Urothelium cell line (cell line): ENCODE results near the gene PTPRG.
"Not testable (repeated sequence)": the region's sequence is repeated elsewhere in the genome, so short reads cannot be mapped to it uniquely, and the experiment has no call there.

ENCODE experiments used
- DNase-seq: peaks from one replicate; pipeline ENCODE4 v3.0.0; 2011; ENCODE audit warnings: low spot score, mixed read lengths
- FAIRE-seq: peaks from 2 replicates; lab custom pipeline; 2011; peaks lifted over from hg19 to GRCh38; lab: Jason Lieb, UNC

Gene PTPRG

DNA sequence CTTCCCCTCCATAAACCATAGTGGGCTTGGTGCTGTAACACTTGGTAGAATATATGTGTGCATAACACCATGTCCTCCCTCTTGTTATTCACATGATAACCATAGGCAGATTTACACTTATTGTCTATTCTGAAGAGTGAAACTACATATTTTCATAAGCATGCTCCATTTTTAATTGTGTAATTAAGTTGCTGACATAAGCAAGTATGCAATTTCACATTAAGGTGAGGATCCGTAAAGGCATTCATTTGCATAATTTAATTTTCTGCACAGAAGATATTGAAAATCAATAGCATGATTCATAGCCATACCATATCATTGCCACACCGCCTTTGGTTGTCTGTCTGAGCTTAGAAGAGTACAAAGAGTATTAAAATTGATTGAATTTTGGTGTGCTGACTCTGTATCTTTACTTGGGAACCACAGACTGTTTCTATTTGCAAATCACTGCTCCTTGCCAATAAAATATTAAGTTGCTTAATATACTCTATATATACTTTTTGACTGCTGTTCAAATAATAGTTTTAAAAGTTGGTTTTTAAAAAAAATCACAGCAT, 182.4 kb downstream of the PTPRG start:
- DNase-seq (no peak), FAIRE-seq (no peak)

DNA sequence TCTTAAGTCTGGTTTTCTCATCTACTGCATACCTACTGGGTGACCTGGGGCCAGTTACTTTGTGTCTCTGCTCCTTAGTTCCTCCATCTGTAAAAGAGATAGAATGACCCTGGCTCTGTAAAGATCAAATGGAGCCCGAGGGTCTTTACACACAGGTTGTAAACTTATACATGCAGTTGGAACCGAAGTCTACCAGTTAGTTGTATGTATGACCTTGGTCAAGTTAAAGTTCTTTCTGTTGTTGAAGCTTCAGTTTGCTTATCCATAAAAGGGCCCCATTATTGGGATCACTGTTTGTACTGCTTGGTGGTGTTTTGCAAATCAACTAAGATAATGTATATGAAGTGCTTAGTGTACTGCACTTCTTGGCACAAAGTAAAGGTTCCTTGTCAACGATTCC, 186.9 kb downstream of the PTPRG start:
- FAIRE-seq (no peak), DNase-seq (no peak)

DNA sequence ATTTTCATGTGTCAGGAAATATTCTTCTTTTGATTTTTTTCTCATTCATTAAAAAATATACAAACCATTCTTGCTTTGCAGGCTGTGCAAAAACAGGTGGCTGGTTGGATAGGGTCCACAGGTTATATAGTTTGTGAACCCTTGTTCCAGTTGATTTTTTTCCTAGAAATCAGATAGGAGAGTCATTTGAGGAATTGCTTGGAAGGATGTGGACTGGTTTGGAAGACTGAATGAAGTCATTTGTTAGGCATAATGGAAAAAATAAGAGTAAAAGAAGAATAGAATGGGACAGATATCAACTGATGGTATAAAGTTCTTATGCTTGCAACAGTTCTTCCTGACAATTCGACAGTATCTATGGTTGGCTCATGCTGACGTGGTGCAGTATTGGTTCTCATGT, 189.4 kb downstream of the PTPRG start:
- no peak for FAIRE-seq

DNA sequence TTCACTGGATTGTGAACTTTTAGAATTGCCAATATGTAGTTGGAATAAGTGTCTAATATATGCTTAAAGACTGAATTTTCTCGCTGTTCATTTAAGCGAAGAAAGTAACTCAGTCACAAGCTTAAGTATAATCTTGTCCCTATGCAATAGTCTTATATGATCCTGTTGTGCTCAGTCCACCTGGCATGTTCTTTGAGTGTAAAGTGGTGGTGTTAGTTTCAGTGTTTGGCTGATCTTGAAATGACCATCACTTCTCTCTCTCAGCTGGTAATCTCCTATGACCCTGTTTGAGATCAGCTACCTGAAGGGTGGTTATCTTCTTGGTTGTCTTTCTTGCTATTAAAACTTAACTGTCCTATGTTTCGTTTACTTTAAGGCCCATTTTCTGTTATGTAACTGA, 197.5 kb downstream of the PTPRG start:
- no peak for FAIRE-seq
- no peak for DNase-seq

More for the DNA sequence above, 189.4 kb downstream of the PTPRG start:
- DNase-seq: no peak

DNA sequence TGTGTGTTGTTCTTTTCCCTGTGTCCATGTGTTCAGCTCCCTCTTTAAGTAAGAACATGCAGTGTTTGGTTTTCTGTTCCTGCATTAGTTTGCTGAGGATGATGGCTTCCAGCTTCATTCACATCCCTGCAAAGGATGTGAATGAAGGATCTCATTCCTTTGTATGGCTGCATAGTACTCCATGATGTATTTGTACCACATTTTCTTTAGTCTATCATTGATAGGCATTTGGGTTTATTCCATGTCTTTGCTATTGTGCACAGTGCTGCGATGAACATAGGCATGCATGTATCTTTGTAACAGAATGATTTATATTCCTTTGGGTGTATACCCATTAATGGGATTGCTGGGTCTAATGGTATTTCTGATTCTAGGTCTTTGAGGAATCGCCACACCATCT, 199.4 kb downstream of the PTPRG start:
- not testable (repeated sequence) for DNase-seq, FAIRE-seq

DNA sequence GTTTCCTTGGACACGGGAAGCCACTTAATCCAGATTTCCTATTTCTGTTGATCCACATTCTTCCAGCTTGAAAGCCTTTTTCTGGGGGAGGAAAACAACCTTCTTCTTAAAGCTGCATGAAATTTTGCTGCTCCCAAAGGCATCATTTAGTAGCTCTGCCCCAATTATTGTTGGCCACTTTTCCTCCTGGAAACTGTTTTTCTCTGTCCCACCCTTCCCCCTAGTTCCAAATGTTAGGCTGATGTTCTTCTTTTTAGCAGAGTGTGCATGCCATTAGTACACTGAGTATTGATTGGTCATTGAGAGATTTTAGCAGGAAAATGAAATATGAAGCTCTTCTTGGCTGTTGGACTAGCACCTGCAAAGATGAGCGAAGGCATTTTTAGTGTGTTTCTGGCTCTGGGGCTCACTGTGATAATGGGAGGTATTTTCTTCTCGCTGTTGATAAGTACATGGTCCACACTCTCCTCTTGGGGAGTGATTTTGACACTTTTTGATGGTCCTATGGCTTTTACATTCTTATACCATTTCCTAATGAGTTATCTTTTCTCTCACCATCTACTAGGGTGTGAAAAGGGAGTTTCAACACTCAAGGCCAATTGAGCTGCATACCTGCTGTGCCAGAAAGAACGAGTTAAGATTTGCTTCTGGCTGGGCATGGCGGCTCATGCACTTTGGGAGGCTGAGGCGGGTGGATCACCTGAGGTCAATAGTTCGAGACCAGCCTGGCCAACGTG, 200.5 kb downstream of the PTPRG start:
- DNase-seq (no peak), FAIRE-seq (no peak)

DNA sequence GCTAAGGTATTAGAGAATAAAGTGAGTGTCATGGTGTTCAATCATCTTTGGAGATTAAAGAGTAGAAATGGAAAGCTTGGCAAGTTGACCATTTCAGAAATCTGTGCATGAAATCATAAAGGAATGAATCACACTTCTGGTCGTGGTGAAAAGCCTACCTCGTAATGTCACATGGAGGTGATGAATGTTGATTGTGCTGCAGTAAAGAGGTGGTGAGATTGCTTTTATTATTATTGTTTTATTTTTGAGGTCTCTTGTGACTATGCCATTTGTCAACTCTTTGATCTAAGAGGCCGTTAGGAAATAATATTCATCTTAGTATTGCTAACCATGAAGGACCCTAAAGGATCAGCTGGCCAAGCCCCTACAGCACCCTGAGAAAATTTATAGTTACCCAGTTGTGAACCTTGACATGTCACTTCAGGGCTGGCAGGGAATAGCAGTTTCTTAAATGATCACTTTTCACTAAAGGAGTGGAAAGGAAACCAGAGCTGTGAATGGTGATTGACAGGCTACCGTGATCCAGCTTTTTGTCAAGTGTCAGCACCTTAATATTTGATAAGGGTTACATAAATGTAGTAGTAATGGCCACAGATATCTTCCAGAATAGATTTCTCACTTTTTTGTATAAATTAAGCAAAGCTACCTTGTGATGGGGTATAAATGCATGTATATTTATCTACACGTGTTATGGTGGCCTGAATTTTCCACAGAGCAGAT, 203.9 kb downstream of the PTPRG start:
- FAIRE-seq: no peak
- DNase-seq: no peak

DNA sequence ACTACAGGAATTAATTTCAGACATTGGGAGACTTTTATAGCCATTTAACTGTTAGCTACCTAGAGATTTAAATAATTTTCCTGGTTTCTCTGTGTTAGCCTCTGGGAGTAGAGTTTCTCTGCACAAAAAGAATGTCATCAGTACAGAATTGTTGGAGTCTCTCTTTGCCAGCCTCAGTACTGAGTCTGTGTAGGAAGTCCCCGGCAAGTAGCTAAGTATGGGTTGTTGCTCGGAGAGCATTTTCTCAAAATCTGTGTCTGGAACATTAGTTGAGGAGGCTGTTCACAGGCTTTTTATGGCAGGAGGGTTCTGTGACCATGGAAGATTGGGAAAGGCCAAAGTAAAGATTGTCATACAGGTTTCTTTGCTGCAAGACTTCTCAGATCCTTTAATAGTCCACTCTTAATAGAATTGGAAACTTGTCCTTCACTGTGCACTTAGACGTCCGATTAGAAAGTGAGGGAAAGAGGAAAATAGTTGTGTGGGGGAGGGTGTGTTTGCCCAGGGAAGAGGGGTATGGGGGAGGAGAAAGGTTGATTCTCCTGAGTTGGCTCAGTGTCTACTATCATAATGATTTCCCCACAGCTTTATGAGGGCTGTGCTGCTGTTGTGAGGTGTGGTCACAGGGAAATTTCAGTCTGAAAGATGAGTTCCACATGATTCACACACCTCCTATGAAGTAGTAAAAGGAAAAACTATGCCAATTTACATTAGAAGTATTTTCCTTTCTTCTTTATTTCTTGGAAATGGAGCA, 207.1 kb downstream of the PTPRG start:
- no peak for DNase-seq
- FAIRE-seq: no peak

DNA sequence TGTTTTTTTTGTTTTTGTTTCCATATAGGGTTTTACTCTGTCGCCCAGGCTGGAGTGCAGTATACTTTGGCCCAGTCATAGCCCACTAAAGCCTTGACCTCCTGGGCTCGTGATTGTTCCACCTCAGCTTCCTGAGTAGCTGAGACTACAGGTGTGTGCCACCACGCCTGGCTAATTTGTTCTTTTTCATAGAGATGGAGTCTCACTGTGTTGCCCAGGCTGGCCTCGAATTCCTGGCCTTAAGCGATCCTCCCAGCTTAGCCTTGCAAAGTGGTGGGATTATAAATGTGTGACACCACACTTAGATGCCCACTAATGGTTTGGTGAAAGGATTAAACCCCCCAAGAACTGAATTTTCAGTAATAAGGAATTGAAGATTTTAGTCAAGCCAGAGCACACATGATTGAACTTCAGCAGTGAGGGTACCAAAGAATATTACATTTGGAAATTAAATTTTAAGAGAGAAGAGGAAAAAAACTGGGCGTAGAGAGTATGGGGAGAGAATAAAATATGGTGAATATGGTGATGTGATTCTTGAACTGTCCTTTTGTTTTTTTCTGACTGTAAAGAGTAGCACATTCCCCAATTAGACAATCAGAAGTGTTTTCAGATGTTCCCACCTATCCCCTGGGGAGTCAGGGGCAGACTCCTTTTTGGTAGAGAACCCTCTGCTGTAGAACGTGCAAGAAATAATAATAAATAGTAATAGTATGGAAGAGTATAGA, 208.1 kb downstream of the PTPRG start:
- FAIRE-seq (no peak), DNase-seq (no peak)

DNA sequence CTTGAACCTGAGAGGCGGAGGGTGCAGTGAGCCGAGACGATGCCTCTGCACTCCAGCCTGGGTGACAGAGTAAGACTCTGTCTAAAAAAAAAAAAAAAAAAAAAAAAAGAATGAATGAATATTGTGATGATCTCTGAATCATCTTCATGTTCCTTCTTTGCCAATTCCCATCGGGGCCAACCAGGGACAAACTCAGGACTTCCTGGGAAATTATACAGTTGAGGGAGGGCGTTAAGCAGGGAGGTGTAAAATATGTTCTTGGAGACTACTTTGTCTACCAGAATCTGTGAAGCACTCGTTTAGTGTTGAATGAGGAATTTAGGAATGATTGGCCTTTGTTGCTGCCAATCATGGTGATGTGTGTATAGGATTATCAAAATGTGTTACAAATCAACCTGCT, 210.6 kb downstream of the PTPRG start:
- DNase-seq (no peak), FAIRE-seq (no peak)

DNA sequence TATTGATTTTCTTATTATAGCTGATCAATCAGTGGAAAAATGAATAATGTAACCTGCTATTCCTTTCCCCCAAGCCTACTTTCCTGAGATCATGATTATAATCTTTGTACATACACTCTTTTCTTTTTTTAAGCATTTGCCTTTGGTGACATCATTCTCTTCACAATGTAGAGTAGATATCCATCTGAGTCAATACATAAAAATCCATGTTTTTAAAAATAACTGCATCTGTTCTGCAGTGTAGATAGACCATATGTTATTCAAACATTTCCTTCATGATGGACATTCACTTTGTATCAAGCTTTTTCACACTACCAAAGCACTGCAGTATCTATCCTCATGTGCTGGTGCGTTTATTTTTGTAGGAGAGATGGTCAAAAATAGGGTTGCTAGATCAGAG, 211.1 kb downstream of the PTPRG start:
- DNase-seq: no peak
- no peak for FAIRE-seq

DNA sequence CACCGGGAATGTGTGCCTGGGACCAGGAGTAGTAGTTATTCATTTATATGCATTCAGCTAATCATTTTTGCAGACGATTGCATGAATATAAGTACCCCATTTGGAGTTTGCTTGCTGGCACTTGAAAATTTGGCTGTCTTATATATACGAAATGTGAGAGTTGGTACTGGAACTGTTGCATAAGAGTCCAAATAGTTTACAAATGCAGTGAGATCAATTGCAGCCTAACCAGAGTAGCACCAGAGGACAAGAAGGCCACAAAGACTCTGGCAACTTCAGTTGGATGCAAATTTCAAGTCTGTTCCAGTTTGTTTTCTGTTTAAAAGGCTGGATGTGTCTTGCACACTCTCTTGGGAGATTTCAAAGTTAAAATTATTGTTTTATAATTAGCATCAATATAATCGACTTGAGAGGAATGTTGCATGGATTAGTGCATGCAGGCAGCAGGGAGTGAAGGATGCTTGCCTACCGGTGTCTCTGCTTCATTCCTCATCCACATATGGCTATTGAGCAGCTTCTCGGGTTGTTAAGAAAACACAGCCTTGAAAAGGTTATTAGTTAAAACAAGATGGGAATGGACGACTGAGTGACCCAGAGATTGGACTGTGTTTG, 213.0 kb downstream of the PTPRG start:
- DNase-seq (no peak), FAIRE-seq (no peak)

DNA sequence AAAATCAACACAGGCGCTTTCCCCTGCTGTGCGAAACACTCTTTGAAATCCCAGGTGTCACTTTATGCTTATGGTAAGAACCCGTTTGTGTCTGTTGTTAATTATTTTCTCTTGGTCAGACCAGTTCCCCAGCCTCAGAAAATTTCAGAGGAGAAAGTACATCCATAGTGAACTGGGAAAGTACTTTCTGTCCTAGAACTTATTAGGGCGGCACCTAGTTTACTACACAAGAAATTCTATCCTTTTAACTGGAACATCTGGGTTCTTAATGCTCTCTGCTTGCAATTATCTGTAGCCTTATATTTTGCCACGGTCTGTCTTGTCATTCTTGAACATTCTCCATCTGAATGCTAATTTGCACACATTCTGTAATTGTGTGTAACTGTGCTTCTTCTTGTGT, 215.0 kb downstream of the PTPRG start:
- no peak for FAIRE-seq

DNA sequence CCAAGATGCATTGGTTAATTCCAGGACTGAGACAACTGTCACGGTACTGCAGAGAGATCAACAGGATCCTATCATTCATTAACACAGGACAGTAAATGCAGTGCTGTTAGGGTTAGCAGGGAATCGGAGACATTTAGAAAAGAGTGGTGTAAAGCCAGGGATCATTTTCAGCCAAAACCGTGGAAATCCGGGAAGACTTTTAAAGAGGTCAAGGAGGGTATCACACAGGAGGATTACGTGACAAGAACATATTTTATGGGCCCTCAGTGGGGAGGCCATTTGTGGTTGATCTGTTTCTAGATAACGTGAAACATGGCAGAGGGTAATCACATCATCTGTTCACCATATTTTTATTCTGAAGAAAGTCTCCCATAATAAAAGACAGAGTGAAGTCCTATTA, 216.1 kb downstream of the PTPRG start:
- DNase-seq (no peak), FAIRE-seq (no peak)

More for the DNA sequence above, 215.0 kb downstream of the PTPRG start:
- no peak for DNase-seq

DNA sequence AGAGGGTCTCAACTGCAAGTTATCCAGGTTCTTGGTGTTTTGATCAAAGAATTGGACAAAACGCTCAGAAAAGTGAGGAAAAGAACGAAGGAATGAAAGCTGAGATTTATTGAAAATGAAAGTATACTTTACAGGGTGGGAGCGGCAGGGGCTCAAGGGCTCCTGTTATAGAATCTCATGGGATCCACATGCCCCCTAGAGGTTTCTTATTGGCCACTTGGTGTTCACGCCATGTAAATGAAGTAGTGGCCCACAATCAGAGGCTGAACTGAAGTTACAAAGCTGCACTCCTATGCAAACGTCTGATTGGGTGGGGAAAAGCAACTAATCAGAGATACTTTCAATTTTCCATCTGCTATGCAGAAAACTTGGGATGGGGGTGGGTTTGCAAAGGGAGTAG, 216.7 kb downstream of the PTPRG start:
- FAIRE-seq: no peak
- no peak for DNase-seq

DNA sequence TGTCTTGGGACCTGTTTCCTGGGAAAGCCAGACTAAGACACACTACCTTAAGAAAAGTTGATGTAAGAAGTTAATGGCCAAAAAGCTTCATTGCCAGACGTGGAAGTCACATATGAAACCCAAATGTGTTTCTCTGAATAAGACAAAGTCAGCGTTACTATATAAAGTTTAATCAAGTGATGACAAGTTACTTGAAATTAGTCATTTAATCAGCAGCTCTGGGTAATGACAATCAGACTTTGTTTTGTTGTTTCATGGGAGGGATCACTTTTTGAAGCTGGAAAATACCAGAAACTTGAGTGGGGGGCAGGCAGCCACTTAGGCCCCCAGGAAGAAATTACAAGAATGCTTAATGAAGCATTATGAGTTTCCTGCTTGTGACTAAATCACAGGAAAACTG, 218.6 kb downstream of the PTPRG start:
- no peak for DNase-seq
- FAIRE-seq: no peak

DNA sequence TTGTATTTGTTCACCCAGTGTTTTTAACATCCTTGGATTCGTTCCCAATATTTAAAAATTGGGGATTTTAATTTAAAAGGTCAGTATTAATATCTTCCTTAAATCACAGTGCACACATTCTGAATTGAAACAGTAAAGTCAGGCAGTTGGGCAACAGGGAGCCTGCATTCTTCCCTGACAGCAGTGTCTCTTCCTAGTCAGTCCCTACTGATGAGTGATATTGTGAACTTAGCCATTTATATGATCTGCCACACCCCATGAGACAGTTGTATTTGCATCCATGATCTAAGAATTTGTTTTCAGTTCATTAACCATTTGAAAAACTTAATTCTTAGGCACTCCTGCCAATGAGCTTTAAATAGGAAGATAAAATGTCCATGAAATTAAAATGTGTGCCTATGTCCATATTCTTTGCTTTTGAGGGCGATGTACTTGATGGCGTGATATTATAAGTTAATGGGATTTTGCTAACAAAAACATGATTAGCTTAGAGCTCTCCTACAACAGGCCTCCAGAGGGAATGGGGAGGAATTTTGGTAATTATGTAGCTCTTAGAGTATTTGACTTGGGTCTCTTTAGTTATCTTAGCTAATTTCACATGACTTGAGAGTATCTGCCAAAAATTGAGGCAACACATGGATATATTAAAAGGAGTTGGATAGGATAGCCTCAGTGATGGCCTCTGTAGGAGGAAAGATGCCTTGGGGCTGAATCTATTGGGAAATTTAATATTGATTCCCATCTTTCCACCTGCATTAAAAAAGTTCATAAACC, 219.3 kb downstream of the PTPRG start:
- DNase-seq (no peak), FAIRE-seq (no peak)

DNA sequence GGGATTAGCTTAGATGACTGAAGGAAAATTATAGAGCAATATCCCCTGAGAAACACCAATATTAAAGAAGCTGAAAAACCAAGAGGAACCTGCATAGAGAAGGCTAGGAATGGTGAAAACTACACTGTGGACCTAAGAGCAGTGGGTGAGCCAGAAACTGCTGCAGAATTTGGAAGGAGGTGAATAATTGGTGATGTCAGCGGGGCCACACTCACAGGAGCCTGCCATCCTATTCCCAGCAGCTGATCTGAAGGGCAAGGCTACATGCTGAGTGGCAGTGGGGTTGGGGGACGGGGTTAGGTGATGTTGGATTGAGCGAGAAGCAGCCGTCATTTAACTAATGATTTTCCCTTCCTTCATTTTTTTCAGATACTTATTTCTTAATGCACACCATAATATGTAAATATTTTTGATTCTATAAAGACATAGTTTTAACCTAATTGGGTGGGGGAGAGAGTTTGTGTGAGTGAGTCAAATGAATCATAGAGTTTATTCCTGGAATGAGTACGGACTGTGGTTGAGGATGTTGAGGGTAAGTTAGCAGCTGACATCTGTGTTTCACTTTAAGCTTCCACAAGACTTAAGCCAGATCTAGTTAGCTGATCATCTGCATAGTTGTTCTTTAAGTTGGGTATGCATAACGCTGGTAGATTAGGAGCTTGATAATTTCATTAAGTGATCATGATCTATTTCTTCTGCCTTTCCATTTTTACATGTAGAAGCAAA, 222.8 kb downstream of the PTPRG start:
- no peak for DNase-seq
- FAIRE-seq: no peak
